Kidney tubule cell (primary cell): ENCODE measurements around the gene DGCR2.
A peak's percentile ranks its signal among the peaks of the same experiment; 100 is the strongest.
"Not testable (repeated sequence)": the region's sequence is repeated elsewhere in the genome, so short reads cannot be mapped to it uniquely, and the experiment has no call there.

Experiments
- DNase-seq: peaks from one replicate; pipeline ENCODE4 v3.0.0-alpha.2; 2018; ENCODE audit warnings: low spot score

The DGCR2 gene

GRCh38 chr22:19109198-19110063, 12.8 kb downstream of the DGCR2 start:
- peak; percentile 50 for DNase-seq

GRCh38 chr22:19108807-19109197, 13.4 kb downstream of the DGCR2 start:
- no peak for DNase-seq

GRCh38 chr22:19107730-19108074, 14.5 kb downstream of the DGCR2 start:
- no peak for DNase-seq

GRCh38 chr22:19106886-19107729, 15.1 kb downstream of the DGCR2 start:
- no peak for DNase-seq

GRCh38 chr22:19105867-19106802, 16.1 kb downstream of the DGCR2 start:
- DNase-seq, result peak; percentile 6

GRCh38 chr22:19105456-19105855, 16.8 kb downstream of the DGCR2 start:
- no peak for DNase-seq

GRCh38 chr22:19103880-19104821, 18.1 kb downstream of the DGCR2 start:
- DNase-seq, result peak; percentile 24

GRCh38 chr22:19098157-19098556, 24.1 kb downstream of the DGCR2 start:
- no peak for DNase-seq

- no peak for DNase-seq
Measured at GRCh38 chr22:19097518-19097917, 24.7 kb downstream of the DGCR2 start.

GRCh38 chr22:19096555-19096954, 25.7 kb downstream of the DGCR2 start:
- no peak for DNase-seq

- no peak for DNase-seq
Measured at GRCh38 chr22:19094393-19094997, 27.7 kb downstream of the DGCR2 start.

GRCh38 chr22:19092725-19093124, 29.5 kb downstream of the DGCR2 start:
- no peak for DNase-seq

- DNase-seq, result no peak
Measured at GRCh38 chr22:19090586-19091127, 31.6 kb downstream of the DGCR2 start.

- DNase-seq, result no peak
Measured at GRCh38 chr22:19090183-19090582, 32.0 kb downstream of the DGCR2 start.

GRCh38 chr22:19088866-19089595, 33.2 kb downstream of the DGCR2 start:
- no peak for DNase-seq

GRCh38 chr22:19086896-19087295, 35.3 kb downstream of the DGCR2 start:
- DNase-seq, result peak; percentile 47

GRCh38 chr22:19086417-19086816, 35.8 kb downstream of the DGCR2 start:
- DNase-seq, result peak; percentile 61

- DNase-seq, result peak; percentile 41
Measured at GRCh38 chr22:19085233-19085718, 36.9 kb downstream of the DGCR2 start.

- DNase-seq, result not testable (repeated sequence)
Measured at GRCh38 chr22:19084586-19084985, 37.6 kb downstream of the DGCR2 start.
